ENCODE results near the gene BABAM2.

DNA sequence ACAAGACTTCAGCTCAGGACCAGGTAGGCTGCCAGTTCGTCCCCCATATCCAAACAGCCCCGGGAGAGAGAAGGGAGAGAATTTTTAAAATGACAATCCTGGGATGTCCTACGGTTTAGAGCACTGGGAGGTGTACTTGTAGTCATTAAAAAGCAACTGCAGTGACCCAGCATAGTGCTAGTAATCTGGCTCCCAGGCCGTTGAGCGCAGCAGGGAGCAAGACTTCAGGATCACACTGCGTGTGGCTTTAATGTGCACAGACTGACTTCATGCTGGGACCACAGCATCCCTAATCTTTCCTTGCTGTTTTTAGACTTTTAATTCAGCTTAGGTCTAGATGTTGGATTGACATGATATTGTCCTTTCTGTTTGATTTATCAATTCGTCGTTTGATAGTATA is 282.8 kb downstream of the BABAM2 start:
- TF ChIP-seq POLR2A (IDR thresholded peaks at IDR 0.05; ENCODE audit: low read depth) (no peak), POLR2AphosphoS5 (IDR thresholded peaks at IDR 0.05) (no peak), EP300 (IDR thresholded peaks at IDR 0.05) (no peak)
- TF ChIP-seq, protein P1, sequence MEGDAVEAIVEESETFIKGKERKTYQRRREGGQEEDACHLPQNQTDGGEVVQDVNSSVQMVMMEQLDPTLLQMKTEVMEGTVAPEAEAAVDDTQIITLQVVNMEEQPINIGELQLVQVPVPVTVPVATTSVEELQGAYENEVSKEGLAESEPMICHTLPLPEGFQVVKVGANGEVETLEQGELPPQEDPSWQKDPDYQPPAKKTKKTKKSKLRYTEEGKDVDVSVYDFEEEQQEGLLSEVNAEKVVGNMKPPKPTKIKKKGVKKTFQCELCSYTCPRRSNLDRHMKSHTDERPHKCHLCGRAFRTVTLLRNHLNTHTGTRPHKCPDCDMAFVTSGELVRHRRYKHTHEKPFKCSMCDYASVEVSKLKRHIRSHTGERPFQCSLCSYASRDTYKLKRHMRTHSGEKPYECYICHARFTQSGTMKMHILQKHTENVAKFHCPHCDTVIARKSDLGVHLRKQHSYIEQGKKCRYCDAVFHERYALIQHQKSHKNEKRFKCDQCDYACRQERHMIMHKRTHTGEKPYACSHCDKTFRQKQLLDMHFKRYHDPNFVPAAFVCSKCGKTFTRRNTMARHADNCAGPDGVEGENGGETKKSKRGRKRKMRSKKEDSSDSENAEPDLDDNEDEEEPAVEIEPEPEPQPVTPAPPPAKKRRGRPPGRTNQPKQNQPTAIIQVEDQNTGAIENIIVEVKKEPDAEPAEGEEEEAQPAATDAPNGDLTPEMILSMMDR (IDR thresholded peaks at IDR 0.05): no peak

Measured in esophagus muscularis mucosa (tissue), 4 donors.